Measurements from ENCODE around the gene RIPOR3.
"Not testable (repeated sequence)": the region's sequence is repeated elsewhere in the genome, so short reads cannot be mapped to it uniquely, and the experiment has no call there.

Gene RIPOR3

GRCh38 chr20:50724851-50725723, 33.7 kb upstream of the RIPOR3 start:
- no peak for DNase-seq (ENCODE audit: low spot score)

- no peak for DNase-seq (ENCODE audit: low spot score)
These were observed 32.9 kb upstream of the RIPOR3 start for GRCh38 chr20:50724112-50724725.

- no peak for DNase-seq (ENCODE audit: low spot score)
These were observed 32.3 kb upstream of the RIPOR3 start for GRCh38 chr20:50723672-50724071.

GRCh38 chr20:50722424-50723155, 31.2 kb upstream of the RIPOR3 start:
- no peak for DNase-seq (ENCODE audit: low spot score)

GRCh38 chr20:50721881-50722281, 30.5 kb upstream of the RIPOR3 start:
- DNase-seq (ENCODE audit: low spot score), result no peak

- no peak for DNase-seq (ENCODE audit: low spot score)
These were observed 29.2 kb upstream of the RIPOR3 start for GRCh38 chr20:50720582-50720981.

- no peak for DNase-seq (ENCODE audit: low spot score)
These were observed 28.7 kb upstream of the RIPOR3 start for GRCh38 chr20:50720026-50720425.

GRCh38 chr20:50719328-50719727, 28.0 kb upstream of the RIPOR3 start:
- no peak for DNase-seq (ENCODE audit: low spot score)

GRCh38 chr20:50717974-50718761, 26.8 kb upstream of the RIPOR3 start:
- no peak for DNase-seq (ENCODE audit: low spot score)

GRCh38 chr20:50717312-50717711, 26.0 kb upstream of the RIPOR3 start:
- no peak for DNase-seq (ENCODE audit: low spot score)

GRCh38 chr20:50716518-50716917, 25.2 kb upstream of the RIPOR3 start:
- no peak for DNase-seq (ENCODE audit: low spot score)

- no peak for DNase-seq (ENCODE audit: low spot score)
These were observed 24.4 kb upstream of the RIPOR3 start for GRCh38 chr20:50715694-50716093.

GRCh38 chr20:50714426-50714825, 23.1 kb upstream of the RIPOR3 start:
- not testable (repeated sequence) for DNase-seq (ENCODE audit: low spot score)

GRCh38 chr20:50713657-50714101, 22.3 kb upstream of the RIPOR3 start:
- DNase-seq (ENCODE audit: low spot score), result no peak

GRCh38 chr20:50712771-50713656, 21.7 kb upstream of the RIPOR3 start:
- no peak for DNase-seq (ENCODE audit: low spot score)

GRCh38 chr20:50711113-50711825, 19.9 kb upstream of the RIPOR3 start:
- DNase-seq (ENCODE audit: low spot score), result no peak

GRCh38 chr20:50710492-50711063, 19.2 kb upstream of the RIPOR3 start:
- no peak for DNase-seq (ENCODE audit: low spot score)

GRCh38 chr20:50709636-50709973, 18.3 kb upstream of the RIPOR3 start:
- no peak for DNase-seq (ENCODE audit: low spot score)

GRCh38 chr20:50708845-50709635, 17.7 kb upstream of the RIPOR3 start:
- no peak for DNase-seq (ENCODE audit: low spot score)
